Thyroid gland (tissue), 4 donors: ENCODE data around the gene KRTAP12-3. TPM values are rescaled to one million over a fixed set of nuclear protein-coding genes. Genes with fewer than 3 reads are reported as not detected.
"Not testable (repeated sequence)": the region's sequence is repeated elsewhere in the genome, so short reads cannot be mapped to it uniquely, and the experiment has no call there.

Source experiments
- DNase-seq, 2 donors: peaks; one replicate each; pipeline ENCODE4 v3.0.0-alpha.2; 2019
- H3K27ac ChIP-seq, 3 donors: fragments of 200-600 bp; sonication (generic); 1 replicate in 2 of 3; 2 replicates in 1 of 3; pipeline ENCODE4 v1.5.1; 2016 to 2019; ENCODE audit warnings: mild to moderate bottlenecking in 1 of 3, moderate library complexity in 1 of 3
- H3K27me3 ChIP-seq: fragments of 200-600 bp; sonication (generic); one replicate; pipeline ENCODE4 v1.5.1; 2019
- H3K36me3 ChIP-seq, 2 donors: fragments of 200-600 bp; sonication (generic); one replicate each; pipeline ENCODE4 v1.5.1; 2016 to 2019
- H3K4me1 ChIP-seq, 2 donors: fragments of 200-600 bp; sonication (generic); one replicate each; pipeline ENCODE4 v1.5.1; 2017 to 2019
- H3K4me3 ChIP-seq, 3 donors: fragments of 200-600 bp; sonication (generic); replicated peaks in 1 of 3; 1 replicate in 2 of 3; 2 replicates in 1 of 3; pipeline ENCODE4 v1.5.1; 2016; ENCODE audit warnings: mild to moderate bottlenecking in 1 of 3
- H3K9me3 ChIP-seq: fragments of 200-600 bp; sonication (generic); one replicate; pipeline ENCODE4 v1.5.1; 2017
- CTCF ChIP-seq, 6 experiments: fragments of 200-600 bp in 3 of 6; fragments of 450-650 bp in 3 of 6; sonication (generic) in 3 of 6; IDR thresholded peaks; one replicate each; pipeline ENCODE4 v1.5.1; 2016 to 2019; ENCODE audit warnings: antibody characterized with exemption in 6 of 6, mild to moderate bottlenecking in 2 of 6, inconsistent platforms in 1 of 6, moderate library complexity in 1 of 6
- POLR2A ChIP-seq, 2 donors: fragments of 450-650 bp; IDR thresholded peaks; one replicate each; pipeline ENCODE4 v1.6.1; 2017; ENCODE audit warnings: antibody characterized with exemption in 2 of 2, mild to moderate bottlenecking in 2 of 2, moderate library complexity in 1 of 2
- WGBS, 2 donors: methylation state at CpG; one replicate each; pipeline ENCODE4 v1.1.5; 2017; 5-methylcytosine and 5-hydroxymethylcytosine counted together
- intact Hi-C: fragments of 100-400 bp; cut with DNase I; formaldehyde crosslinking; loops from one replicate; pipeline ENCODE4 v1.15.1; 2023
- total RNA-seq, 4 donors: library from RNA; depleted of rRNA; stranded (reverse); fragments of >200 nt; gene quantifications; one replicate each; pipeline ENCODE4 v1.2.3, GENCODE V29; 2016

KRTAP12-3 gene
- total RNA-seq, 4 donors from 2014 or later: not detected

DNA sequence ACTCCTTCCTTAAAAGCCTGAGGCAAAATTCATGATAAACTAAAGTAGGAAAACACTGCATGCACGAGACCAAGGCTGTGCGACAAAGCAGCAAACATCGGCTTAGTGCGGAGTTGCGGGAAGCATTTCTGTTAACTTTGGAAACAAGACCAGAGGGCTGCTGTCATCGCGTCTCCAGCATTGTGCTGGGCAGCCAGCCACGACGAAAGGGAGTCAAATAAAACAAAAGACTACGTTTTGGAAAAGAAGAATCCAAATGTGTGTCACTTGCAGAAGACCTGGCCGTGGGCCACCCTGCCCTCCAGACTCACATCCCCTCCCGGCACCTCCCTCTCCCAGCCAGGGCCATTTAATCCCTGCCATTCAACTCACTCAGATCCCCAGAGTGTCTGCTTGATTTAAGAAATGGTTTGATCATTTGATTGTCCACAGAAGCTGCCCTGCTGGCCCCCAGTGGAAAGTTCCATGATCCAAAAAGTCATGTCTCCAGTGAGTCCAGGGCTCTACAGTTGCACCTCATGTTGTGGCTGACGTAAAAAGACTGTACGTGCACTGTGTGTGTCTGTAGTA is 13.9 kb upstream of the KRTAP12-3 start:
- no peak overlapping the region for H3K4me3 ChIP-seq
- no peaks in the 10 kb centered on the region for H3K9me3 ChIP-seq
- no peak for TF ChIP-seq CTCF (IDR thresholded peaks at IDR 0.05)
- TF ChIP-seq POLR2A (IDR thresholded peaks at IDR 0.05): no peak
- H3K4me1 ChIP-seq: no peaks in the 10 kb centered on the region
- WGBS, 2 donors: 21 to 48% methylated on average over 14 of the region's 14 CpGs
- DNase-seq: peak in 1 of 2 donors; percentile 32
- H3K27ac ChIP-seq: no peak overlapping the region
- intact Hi-C loops: no loop called here
- no peaks in the 10 kb centered on the region for H3K36me3 ChIP-seq
- no peaks in the 10 kb centered on the region for H3K27me3 ChIP-seq

GRCh38 chr21:44644878-44645277 is 12.9 kb upstream of the KRTAP12-3 start:
- intact Hi-C loops: no loop called here
- no peak overlapping the region for H3K27ac ChIP-seq
- H3K27me3 ChIP-seq: no peaks in the 10 kb centered on the region
- 46 to 49% methylated on average over 2 of the region's 2 CpGs for WGBS, 2 donors
- no peak for TF ChIP-seq POLR2A (IDR thresholded peaks at IDR 0.05)
- no peak for TF ChIP-seq CTCF (IDR thresholded peaks at IDR 0.05)
- H3K4me3 ChIP-seq: no peak overlapping the region
- no peaks in the 10 kb centered on the region for H3K9me3 ChIP-seq
- H3K36me3 ChIP-seq: no peaks in the 10 kb centered on the region
- no peak for DNase-seq
- H3K4me1 ChIP-seq: no peaks in the 10 kb centered on the region

DNA sequence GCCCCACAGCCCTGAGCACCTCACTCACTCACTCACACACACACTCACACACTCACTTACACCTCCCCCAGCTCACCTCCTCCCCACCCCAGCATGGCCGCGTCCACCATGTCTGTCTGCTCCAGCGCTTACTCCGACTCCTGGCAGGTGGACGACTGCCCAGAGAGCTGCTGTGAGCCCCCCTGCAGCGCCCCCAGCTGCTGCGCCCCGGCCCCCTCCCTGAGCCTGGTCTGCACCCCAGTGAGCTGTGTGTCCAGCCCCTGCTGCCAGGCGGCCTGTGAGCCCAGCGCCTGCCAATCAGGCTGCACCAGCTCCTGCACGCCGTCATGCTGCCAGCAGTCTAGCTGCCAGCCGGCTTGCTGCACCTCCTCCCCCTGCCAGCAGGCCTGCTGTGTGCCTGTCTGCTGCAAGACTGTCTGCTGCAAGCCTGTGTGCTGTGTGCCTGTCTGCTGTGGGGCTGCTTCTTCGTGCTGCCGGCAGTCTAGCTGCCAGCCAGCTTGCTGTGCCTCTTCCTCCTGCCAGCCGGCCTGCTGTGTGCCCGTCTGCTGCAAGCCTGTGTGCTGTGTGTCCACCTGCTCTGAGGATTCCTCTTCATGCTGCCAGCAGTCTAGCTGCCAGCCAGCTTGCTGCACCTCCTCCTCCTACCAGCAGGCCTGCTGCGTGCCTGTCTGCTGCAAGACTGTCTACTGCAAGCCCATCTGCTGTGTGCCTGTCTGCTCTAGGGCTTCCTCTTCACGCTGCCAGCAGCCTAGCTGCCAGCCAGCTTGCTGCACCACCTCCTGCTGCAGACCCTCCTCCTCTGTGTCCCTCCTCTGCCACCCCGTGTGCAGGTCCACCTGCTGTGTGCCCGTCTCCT is 11.1 kb upstream of the KRTAP12-3 start, which contains the start of gene KRTAP10-11:
KRTAP10-11 (plus strand) TSS at position 49 of the 856 bp plus-strand sequence; CDS start at position 94, 45 bp downstream.
- H3K27me3 ChIP-seq, H3K4me1 ChIP-seq, H3K36me3 ChIP-seq, H3K27ac ChIP-seq, intact Hi-C loops, H3K4me3 ChIP-seq, DNase-seq, H3K9me3 ChIP-seq: not testable (repeated sequence)
- WGBS, 2 donors: 71 to 80% methylated on average over 10 to 12 of the region's 21 CpGs

DNA sequence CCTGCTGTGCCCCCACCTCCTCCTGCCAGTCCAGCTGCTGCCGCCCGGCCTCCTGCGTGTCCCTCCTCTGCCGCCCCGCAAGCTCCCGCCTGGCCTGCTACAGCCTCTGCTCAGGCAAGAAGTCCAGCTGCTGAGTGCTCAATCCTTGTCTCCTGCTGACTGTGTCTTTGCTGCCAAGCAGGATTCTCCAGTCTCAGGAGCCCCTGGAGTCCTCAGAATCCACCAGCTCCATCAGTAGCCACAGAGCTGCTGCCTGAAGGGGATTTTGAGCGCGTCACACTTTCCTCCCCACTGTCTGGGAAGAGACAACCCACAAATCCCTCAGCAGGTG is 10.5 kb upstream of the KRTAP12-3 start:
- H3K27ac ChIP-seq: no peak overlapping the region
- no peaks in the 10 kb centered on the region for H3K36me3 ChIP-seq
- no peak for DNase-seq
- H3K4me3 ChIP-seq: no peak overlapping the region
- WGBS, 2 donors: 68 to 75% methylated on average over 8 of the region's 8 CpGs
- no peak for TF ChIP-seq POLR2A (IDR thresholded peaks at IDR 0.05)
- no peak for TF ChIP-seq CTCF (IDR thresholded peaks at IDR 0.05)
- no peaks in the 10 kb centered on the region for H3K9me3 ChIP-seq
- no peaks in the 10 kb centered on the region for H3K4me1 ChIP-seq
- no peaks in the 10 kb centered on the region for H3K27me3 ChIP-seq
- intact Hi-C loops: no loop called here

GRCh38 chr21:44648557-44649311 is 9.0 kb upstream of the KRTAP12-3 start:
- Histone ChIP-seq H3K27me3 (no peaks in the 10 kb centered on the region), H3K4me1 (no peaks in the 10 kb centered on the region), H3K27ac (no peak overlapping the region), H3K9me3 (no peaks in the 10 kb centered on the region), H3K36me3 (no peaks in the 10 kb centered on the region), H3K4me3 (no peak overlapping the region)
- 87 to 95% methylated on average over 16 to 25 of the region's 33 CpGs for WGBS, 2 donors
- intact Hi-C loops: no loop called here
- no peak for TF ChIP-seq CTCF (IDR thresholded peaks at IDR 0.05)
- no peak for TF ChIP-seq POLR2A (IDR thresholded peaks at IDR 0.05)
- no peak for DNase-seq
